A549 (cell line): ENCODE results near the gene STXBP6. TPM values are rescaled to one million over a fixed set of nuclear protein-coding genes. Genes with fewer than 3 reads are reported as not detected.

Experiments used
- ATAC-seq, 2 experiments: fragments of 200-7000 bp in 1 of 2; fragments of >200 bp in 1 of 2; cut with Nextera tagmentation in 1 of 2; cut with Tn5 transposase in 1 of 2; 3 replicates each; pipeline versions ENCODE4 v1.8.0 to v1.9.1; 2018 to 2020; ENCODE audit warnings: mild to moderate bottlenecking in 1 of 2, moderate library complexity in 1 of 2
- CTCF ChIA-PET: fragments of 300-600 bp; sonication (Branson Sonifier 250); formaldehyde crosslinking; extraction: SDS; loops from one replicate; lab custom pipeline; 2021; ENCODE audit warnings: antibody characterized with exemption, inconsistent platforms; lab: Yijun Ruan, JAX
- POLR2A ChIA-PET: fragments of 350-600 bp; formaldehyde crosslinking; extraction: SDS; loops from one replicate; lab custom pipeline; 2021; ENCODE audit warnings: antibody characterized with exemption, inconsistent platforms; lab: Yijun Ruan, JAX
- DNase-seq, 2 experiments: peaks; one replicate each; pipeline versions ENCODE4 v3.0.0 to v3.0.0-alpha.2; 2011 to 2016; ENCODE audit warnings: low read depth in 1 of 2, low spot score in 1 of 2
- FAIRE-seq: peaks from 2 replicates; lab custom pipeline; 2011; peaks lifted over from hg19 to GRCh38; lab: Jason Lieb, UNC
- H3K27ac ChIP-seq, 2 experiments: fragments of >200 bp; sonication (Bioruptor Twin); formaldehyde crosslinking; 3 replicates each; pipeline ENCODE4 v1.5.1; 2016 to 2017
- H3K4me1 ChIP-seq: fragments of >200 bp; sonication (Bioruptor Twin); formaldehyde crosslinking; 3 replicates; pipeline ENCODE4 v1.6.1; 2016
- H3K4me2 ChIP-seq: fragments of >200 bp; sonication (Bioruptor Twin); formaldehyde crosslinking; 3 replicates; pipeline ENCODE4 v1.6.1; 2016
- H3K4me3 ChIP-seq: fragments of >200 bp; sonication (Bioruptor Twin); formaldehyde crosslinking; 3 replicates; pipeline ENCODE4 v1.5.1; 2016
- H3K9me3 ChIP-seq: fragments of >200 bp; sonication (Bioruptor Twin); formaldehyde crosslinking; 3 replicates; pipeline ENCODE4 v1.6.1; 2016
- BHLHE40 ChIP-seq: IDR thresholded peaks from 2 replicates; pipeline ENCODE4 v1.6.1; 2012; ENCODE audit warnings: low read depth, low read length, inconsistent platforms
- CBX8 ChIP-seq: fragments of 200-600 bp; sonication (generic); IDR thresholded peaks from 2 replicates; pipeline ENCODE4 v1.6.1; 2016
- CEBPB ChIP-seq, 2 experiments: fragments of >200 bp in 1 of 2; sonication (Bioruptor Twin) in 1 of 2; formaldehyde crosslinking in 1 of 2; IDR thresholded peaks; 2 replicates each; pipeline ENCODE4 v1.6.1; 2012 to 2016
- CHD4 ChIP-seq: fragments of 200-600 bp; sonication (generic); IDR thresholded peaks from 2 replicates; pipeline ENCODE4 v1.6.1; 2016; ENCODE audit warnings: antibody characterized with exemption, mild to moderate bottlenecking, borderline replicate concordance
- CTCF ChIP-seq: fragments of >200 bp; sonication (Bioruptor Twin); formaldehyde crosslinking; IDR thresholded peaks from 3 replicates; pipeline ENCODE4 v1.5.1; 2016
- ELK1 ChIP-seq: fragments of 150-350 bp; IDR thresholded peaks from 2 replicates; pipeline ENCODE4 v1.6.1; 2014; ENCODE audit warnings: low read depth, mild to moderate bottlenecking, low read length
- EP300 ChIP-seq, 2 experiments: fragments of >200 bp; sonication (Bioruptor Twin); formaldehyde crosslinking; IDR thresholded peaks; 2 replicates in 1 of 2; 3 replicates in 1 of 2; pipeline ENCODE4 v1.6.1; 2016 to 2017
- ESRRA ChIP-seq: fragments of 150-350 bp; IDR thresholded peaks from 2 replicates; pipeline ENCODE4 v1.6.1; 2014; ENCODE audit warnings: mild to moderate bottlenecking, low read length, borderline replicate concordance
- FOSL2 ChIP-seq, 2 experiments: fragments of 450-650 bp in 1 of 2; fragments of >200 bp in 1 of 2; sonication (Bioruptor Twin) in 1 of 2; formaldehyde crosslinking; IDR thresholded peaks; 2 replicates each; pipeline versions ENCODE4 v1.5.0 to v1.6.1; 2016 to 2020; ENCODE audit warnings: mild to moderate bottlenecking in 1 of 2, moderate library complexity in 1 of 2
- HOXB13 ChIP-seq: fragments of 250-450 bp; sonication (Bioruptor Pico); IDR thresholded peaks from 2 replicates; pipeline ENCODE4 v1.5.0; 2020; ENCODE audit warnings: low read depth, mild to moderate bottlenecking, moderate library complexity
- HOXB5 ChIP-seq: fragments of 250-450 bp; sonication (Bioruptor Pico); IDR thresholded peaks from 2 replicates; pipeline ENCODE4 v1.5.0; 2020; ENCODE audit warnings: mild to moderate bottlenecking, moderate library complexity
- JUN ChIP-seq, 2 experiments: fragments of >200 bp; sonication (Bioruptor Twin); formaldehyde crosslinking; IDR thresholded peaks; 2 replicates in 1 of 2; 3 replicates in 1 of 2; pipeline ENCODE4 v1.6.1; 2016 to 2017
- KDM1A ChIP-seq: fragments of 200-600 bp; sonication (generic); IDR thresholded peaks from 2 replicates; pipeline ENCODE4 v1.6.1; 2016; ENCODE audit warnings: low read depth, mild to moderate bottlenecking
- MAZ ChIP-seq: fragments of 150-350 bp; IDR thresholded peaks from 2 replicates; pipeline ENCODE4 v1.6.1; 2014; ENCODE audit warnings: antibody characterized with exemption, low read depth, low read length, borderline replicate concordance
- NR3C1 ChIP-seq: fragments of >200 bp; sonication (Bioruptor Twin); formaldehyde crosslinking; IDR thresholded peaks from 3 replicates; pipeline ENCODE4 v1.6.1; 2017
- POLR2A ChIP-seq: IDR thresholded peaks from 2 replicates; pipeline ENCODE4 v1.6.1; 2012; ENCODE audit warnings: mild to moderate bottlenecking, low read length
- POLR2AphosphoS2 ChIP-seq: conservative IDR thresholded peaks from 2 replicates; pipeline ENCODE4 v1.6.1; 2012; ENCODE audit warnings: low read length, improper control_type of control experiment, inconsistent platforms
- RNF2 ChIP-seq: fragments of 200-600 bp; sonication (generic); IDR thresholded peaks from 2 replicates; pipeline ENCODE4 v1.6.1; 2016; ENCODE audit warnings: low read depth, mild to moderate bottlenecking, antibody characterized with exemption, moderate library complexity, borderline replicate concordance
- TFCP2L1 ChIP-seq: fragments of 250-450 bp; sonication (Bioruptor Pico); IDR thresholded peaks from 2 replicates; pipeline ENCODE4 v1.5.0; 2021; ENCODE audit warnings: mild to moderate bottlenecking
- TP53 ChIP-seq: fragments of 250-450 bp; sonication (Bioruptor Pico); IDR thresholded peaks from 2 replicates; pipeline ENCODE4 v1.5.0; 2021; ENCODE audit warnings: mild to moderate bottlenecking, moderate library complexity
- ZFP36 ChIP-seq: fragments of 450-650 bp; IDR thresholded peaks from 2 replicates; pipeline ENCODE4 v1.6.1; 2014; ENCODE audit warnings: borderline replicate concordance; ENCODE audit not compliant: partially characterized antibody
- WGBS: methylation state at CpG from one replicate; pipeline ENCODE4 v1.1.6; 2017; ENCODE audit errors: missing lambda C conversion rate; 5-methylcytosine and 5-hydroxymethylcytosine counted together
- polyA plus RNA-seq, 4 experiments: library from polyadenylated mRNA; depleted of rRNA in 3 of 4; stranded (reverse); fragments of >200 nt; fragmentation: RNase III in 1 of 4; extraction: RNeasy Plus Mini Kit Qiagen cat#74134 plus additional on column Dnase treatment in 1 of 4; gene quantifications; 2 replicates in 3 of 4; 3 replicates in 1 of 4; pipeline ENCODE4 v1.2.3, GENCODE V29; 2011 to 2017
- TF ChIP-seq, protein P1 (sequence below): fragments of 250-450 bp; sonication (Bioruptor Pico); IDR thresholded peaks from 2 replicates; pipeline ENCODE4 v1.5.0; 2020; ENCODE audit warnings: low read depth, mild to moderate bottlenecking, moderate library complexity
- TF ChIP-seq, protein P2 (sequence below): fragments of 200-600 bp; sonication (generic); IDR thresholded peaks from 2 replicates; pipeline ENCODE4 v1.6.1; 2016; ENCODE audit warnings: antibody characterized with exemption, mild to moderate bottlenecking, moderate library complexity

Gene STXBP6
- polyA plus RNA-seq, 2 of the 4 experiments (the other 2 are of a cell fraction), result 1.7 to 6.3 TPM

DNA sequence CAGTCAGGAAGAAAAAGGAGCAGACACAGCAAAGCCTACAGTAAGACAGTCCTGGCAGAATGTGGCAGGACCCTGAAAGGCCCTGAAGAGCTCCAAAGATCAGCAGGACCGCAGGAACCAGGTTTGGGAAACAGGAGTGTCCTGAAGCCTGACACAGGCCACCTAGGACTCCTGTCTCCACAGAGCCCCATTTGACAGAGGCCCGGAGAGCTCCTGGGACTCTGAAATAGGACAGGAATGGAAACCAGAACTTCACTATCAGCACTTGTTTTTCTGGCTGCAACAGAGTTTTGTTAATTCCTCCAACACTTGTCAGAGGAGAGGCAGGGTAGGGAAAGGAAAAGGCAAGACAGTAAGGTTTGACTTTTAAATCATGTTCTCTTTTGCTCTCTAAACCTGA lies 12.9 kb downstream of the STXBP6 start:
- H3K9me3 ChIP-seq, result no peaks in the 10 kb centered on the region
- FAIRE-seq (no peak), ATAC-seq (no peak), DNase-seq (no peak)
- CTCF ChIA-PET, result no interaction called here
- no peak overlapping the region for H3K4me2 ChIP-seq
- no peak overlapping the region for H3K4me3 ChIP-seq
- H3K4me1 ChIP-seq, result no peaks in the 10 kb centered on the region
- no peak overlapping the region for H3K27ac ChIP-seq
- WGBS, result 76% methylated on average over 2 of the region's 2 CpGs
- TF ChIP-seq JUN (IDR thresholded peaks at IDR 0.05) (no peak), ESRRA (no peak)
- TF ChIP-seq, protein P1, sequence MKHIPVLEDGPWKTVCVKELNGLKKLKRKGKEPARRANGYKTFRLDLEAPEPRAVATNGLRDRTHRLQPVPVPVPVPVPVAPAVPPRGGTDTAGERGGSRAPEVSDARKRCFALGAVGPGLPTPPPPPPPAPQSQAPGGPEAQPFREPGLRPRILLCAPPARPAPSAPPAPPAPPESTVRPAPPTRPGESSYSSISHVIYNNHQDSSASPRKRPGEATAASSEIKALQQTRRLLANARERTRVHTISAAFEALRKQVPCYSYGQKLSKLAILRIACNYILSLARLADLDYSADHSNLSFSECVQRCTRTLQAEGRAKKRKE, result no peak
- POLR2A ChIA-PET, result no interaction called here

GRCh38 chr14:25034803-25035681 lies 14.9 kb downstream of the STXBP6 start:
- FAIRE-seq, result no peak
- no peak for DNase-seq
- ATAC-seq, result no peak

DNA sequence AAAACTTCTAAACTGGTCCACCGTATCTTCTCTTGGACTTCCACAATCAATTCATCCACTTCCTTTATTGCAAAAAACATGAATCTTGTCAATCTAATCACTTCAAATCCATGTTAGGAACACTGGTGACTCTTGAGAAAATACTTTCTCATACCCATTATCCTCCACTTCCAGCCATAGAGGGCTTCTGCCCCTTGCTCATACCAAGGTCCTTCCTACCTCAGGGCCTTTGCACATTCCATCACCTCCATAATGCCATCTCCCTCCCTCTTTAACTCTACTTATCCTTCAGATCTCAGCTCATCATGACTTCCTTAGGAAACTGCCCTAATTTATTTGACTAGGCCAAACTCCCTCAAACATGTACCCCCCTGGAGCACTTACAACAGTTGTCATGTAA lies 16.6 kb downstream of the STXBP6 start:
- 95% methylated on average over 1 of the region's 1 CpG for WGBS
- no peaks in the 10 kb centered on the region for H3K9me3 ChIP-seq
- no peak overlapping the region for H3K4me3 ChIP-seq
- H3K27ac ChIP-seq, result no peak overlapping the region
- DNase-seq (no peak), FAIRE-seq (no peak), ATAC-seq (no peak)
- ChIA-PET POLR2A (no interaction called here), CTCF (interaction anchor here (1.7 kb wide), 1 partner anchor 228 kb away, joined by 5 read pairs; no protein-coding TSS in a partner anchor)
- no peaks in the 10 kb centered on the region for H3K4me1 ChIP-seq
- H3K4me2 ChIP-seq, result no peak overlapping the region
- TF ChIP-seq CHD4, result no peak
- TF ChIP-seq TP53 (CRISPR knock-in tag), result no peak
- no peak for TF ChIP-seq HOXB5 (CRISPR knock-in tag)
- TF ChIP-seq TFCP2L1 (CRISPR knock-in tag), result no peak
- no peak for TF ChIP-seq MAZ
- TF ChIP-seq KDM1A, result no peak
- TF ChIP-seq FOSL2 (IDR thresholded peaks at IDR 0.05), result no peak
- no peak for TF ChIP-seq FOSL2 (CRISPR knock-in tag; IDR thresholded peaks at IDR 0.05)
- no peak for TF ChIP-seq EP300 (IDR thresholded peaks at IDR 0.05)
- TF ChIP-seq CEBPB (IDR thresholded peaks at IDR 0.05), result no peak
- TF ChIP-seq ZFP36, result no peak
- no peak for TF ChIP-seq ELK1

More at GRCh38 chr14:25034803-25035681, 14.9 kb downstream of the STXBP6 start:
- no peaks in the 10 kb centered on the region for H3K4me1 ChIP-seq
- ChIA-PET CTCF (interaction anchor here (0.6 to 1.8 kb wide), 4 partner anchors 12 to 229 kb away, joined by 3 to 8 read pairs (median 4); no protein-coding TSS in a partner anchor), POLR2A (no interaction called here)
- TF ChIP-seq NR3C1, result no peak
- TF ChIP-seq BHLHE40, result no peak
- TF ChIP-seq POLR2AphosphoS2, result no peak
- no peak for TF ChIP-seq HOXB13 (CRISPR knock-in tag)
- TF ChIP-seq CEBPB (IDR thresholded peaks at IDR 0.05), result no peak
- TF ChIP-seq TFCP2L1 (CRISPR knock-in tag), result no peak
- no peak for TF ChIP-seq RNF2
- TF ChIP-seq CTCF, result no peak
- no peak for TF ChIP-seq CBX8
- no peak for TF ChIP-seq POLR2A
- TF ChIP-seq, protein P2, sequence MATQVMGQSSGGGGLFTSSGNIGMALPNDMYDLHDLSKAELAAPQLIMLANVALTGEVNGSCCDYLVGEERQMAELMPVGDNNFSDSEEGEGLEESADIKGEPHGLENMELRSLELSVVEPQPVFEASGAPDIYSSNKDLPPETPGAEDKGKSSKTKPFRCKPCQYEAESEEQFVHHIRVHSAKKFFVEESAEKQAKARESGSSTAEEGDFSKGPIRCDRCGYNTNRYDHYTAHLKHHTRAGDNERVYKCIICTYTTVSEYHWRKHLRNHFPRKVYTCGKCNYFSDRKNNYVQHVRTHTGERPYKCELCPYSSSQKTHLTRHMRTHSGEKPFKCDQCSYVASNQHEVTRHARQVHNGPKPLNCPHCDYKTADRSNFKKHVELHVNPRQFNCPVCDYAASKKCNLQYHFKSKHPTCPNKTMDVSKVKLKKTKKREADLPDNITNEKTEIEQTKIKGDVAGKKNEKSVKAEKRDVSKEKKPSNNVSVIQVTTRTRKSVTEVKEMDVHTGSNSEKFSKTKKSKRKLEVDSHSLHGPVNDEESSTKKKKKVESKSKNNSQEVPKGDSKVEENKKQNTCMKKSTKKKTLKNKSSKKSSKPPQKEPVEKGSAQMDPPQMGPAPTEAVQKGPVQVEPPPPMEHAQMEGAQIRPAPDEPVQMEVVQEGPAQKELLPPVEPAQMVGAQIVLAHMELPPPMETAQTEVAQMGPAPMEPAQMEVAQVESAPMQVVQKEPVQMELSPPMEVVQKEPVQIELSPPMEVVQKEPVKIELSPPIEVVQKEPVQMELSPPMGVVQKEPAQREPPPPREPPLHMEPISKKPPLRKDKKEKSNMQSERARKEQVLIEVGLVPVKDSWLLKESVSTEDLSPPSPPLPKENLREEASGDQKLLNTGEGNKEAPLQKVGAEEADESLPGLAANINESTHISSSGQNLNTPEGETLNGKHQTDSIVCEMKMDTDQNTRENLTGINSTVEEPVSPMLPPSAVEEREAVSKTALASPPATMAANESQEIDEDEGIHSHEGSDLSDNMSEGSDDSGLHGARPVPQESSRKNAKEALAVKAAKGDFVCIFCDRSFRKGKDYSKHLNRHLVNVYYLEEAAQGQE, result no peak
- TF ChIP-seq, all 56 proteins: peak for 0
- Histone ChIP-seq H3K27ac (no peak overlapping the region), H3K9me3 (no peaks in the 10 kb centered on the region), H3K4me3 (no peak overlapping the region), H3K4me2 (no peak overlapping the region)
- 53% methylated on average over 11 of the region's 11 CpGs for WGBS
